GM19372 (cell line): ENCODE measurements around the gene RHBDF2.
"Not testable (repeated sequence)": the region's sequence is repeated elsewhere in the genome, so short reads cannot be mapped to it uniquely, and the experiment has no call there.

Experiments used
- ATAC-seq: cut with Tn5 transposase; IDR thresholded peaks from one replicate; pipeline ENCODE4 v1.9.1; 2021; ENCODE audit warnings: mild to moderate bottlenecking, low read depth, moderate library complexity; ENCODE audit not compliant: unreplicated experiment

Gene RHBDF2

GRCh38 chr17:76538941-76539570 lies 37.8 kb upstream of the RHBDF2 start:
- no peak for ATAC-seq

GRCh38 chr17:76538281-76538931 lies 37.2 kb upstream of the RHBDF2 start:
- ATAC-seq, result no peak

GRCh38 chr17:76537578-76538280 lies 36.5 kb upstream of the RHBDF2 start, which contains the start of gene CYGB:
TSS of gene CYGB (minus strand) at chr17:76537709. CDS start at chr17:76537542, 167 bp downstream.
- no peak for ATAC-seq

- ATAC-seq, result no peak
Observed at GRCh38 chr17:76537288-76537577, 36.0 kb upstream of the RHBDF2 start.

- ATAC-seq, result no peak
Observed at GRCh38 chr17:76536511-76537287, 35.5 kb upstream of the RHBDF2 start.

DNA sequence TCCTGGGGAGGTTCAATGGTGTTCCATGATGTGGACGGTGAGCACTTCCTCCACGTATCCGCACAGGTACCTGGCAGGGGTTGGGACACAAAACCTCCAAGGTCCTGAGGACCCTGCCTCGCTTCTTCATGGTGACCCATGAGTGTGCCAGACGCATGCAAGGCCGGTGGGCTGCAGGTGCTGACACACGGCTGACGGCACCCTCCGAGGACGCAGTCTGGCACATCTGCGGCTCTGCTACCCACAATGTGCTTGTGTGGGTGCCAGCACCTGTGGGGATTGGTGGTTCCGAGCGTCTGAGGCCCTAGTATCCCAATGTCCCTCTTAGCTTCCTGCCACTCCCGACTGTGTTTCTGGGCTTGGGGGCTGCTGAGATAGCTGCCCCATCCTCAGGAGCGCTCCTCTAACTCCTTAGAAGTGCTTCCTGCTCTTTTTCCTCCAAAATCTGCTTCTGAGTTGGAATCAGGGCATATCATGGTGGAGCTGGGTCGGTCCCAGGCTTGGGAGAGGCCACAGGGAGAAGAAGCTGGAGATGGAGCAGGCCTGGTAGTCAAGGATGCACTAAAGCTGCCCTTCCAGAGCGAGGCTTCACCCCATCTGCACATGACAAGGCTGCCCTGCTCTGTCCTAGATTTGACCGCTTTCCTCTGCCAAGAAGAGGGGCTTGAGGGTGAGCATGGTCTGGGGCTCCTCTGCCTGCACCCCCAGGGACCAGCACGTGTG lies 34.7 kb upstream of the RHBDF2 start:
- no peak for ATAC-seq

GRCh38 chr17:76534831-76535732 lies 33.9 kb upstream of the RHBDF2 start:
- ATAC-seq, result no peak

- ATAC-seq, result not testable (repeated sequence)
Observed at GRCh38 chr17:76533640-76534359, 32.6 kb upstream of the RHBDF2 start.

DNA sequence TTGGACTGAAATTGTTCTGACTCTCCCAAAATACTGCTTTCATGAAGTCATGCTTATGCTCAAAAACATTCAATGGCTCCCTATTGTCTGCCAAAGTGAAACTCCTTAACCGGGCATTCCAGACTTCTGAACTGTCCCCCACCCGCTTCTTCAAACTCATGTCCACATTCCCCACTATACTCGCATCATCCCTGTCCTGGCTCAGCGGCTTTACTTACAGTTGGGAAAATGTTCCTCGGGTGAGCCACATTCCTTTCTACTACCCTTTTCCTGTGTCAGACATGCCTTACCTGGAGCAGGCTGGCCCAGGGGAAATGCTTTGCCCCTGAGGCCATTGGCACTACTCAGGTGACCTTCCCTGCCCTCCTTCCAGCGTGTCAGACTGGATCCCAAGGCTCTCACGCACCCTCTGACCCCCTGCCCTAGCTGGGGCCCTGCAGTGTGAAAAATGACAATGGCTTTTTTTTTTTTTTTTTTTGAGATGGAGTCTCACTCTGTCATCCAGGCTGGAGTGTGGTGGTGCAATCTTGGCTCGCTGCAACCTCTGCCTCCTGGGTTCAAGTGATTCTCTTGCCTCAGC lies 30.9 kb upstream of the RHBDF2 start:
- no peak for ATAC-seq

GRCh38 chr17:76531486-76532038 lies 30.3 kb upstream of the RHBDF2 start:
- ATAC-seq, result no peak

DNA sequence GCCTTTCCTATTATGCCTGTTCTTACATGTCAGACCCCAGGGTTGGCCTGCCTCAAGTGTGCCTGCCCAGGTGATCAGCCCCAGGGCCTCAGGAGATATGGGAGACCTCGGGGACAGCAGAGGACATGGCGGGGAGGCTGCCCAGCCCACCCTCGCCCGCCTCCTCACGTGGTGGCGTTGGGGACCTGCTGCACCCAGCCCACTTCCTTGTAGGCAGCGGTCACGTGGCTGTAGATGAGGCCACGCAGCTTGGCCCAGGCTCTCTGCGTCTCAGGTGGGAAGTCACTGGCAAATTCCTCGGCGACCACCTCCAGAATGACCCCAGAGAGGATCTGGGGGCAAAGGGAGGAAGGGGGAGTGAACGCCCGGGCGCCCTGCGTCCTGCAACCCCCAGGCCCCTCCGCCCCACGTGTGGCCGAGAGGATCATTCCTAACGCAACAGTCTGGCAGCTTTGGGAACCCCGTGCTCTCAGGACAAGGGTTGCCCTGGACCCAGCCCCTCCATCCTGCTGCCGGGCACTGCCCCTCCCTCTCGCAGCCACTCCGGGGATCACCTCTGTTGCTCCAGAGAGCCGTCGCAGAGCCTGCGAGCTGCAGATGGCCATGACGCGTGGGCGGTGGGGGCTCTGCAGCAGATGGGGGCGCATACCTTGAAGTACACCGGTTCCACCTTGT lies 29.7 kb upstream of the RHBDF2 start:
- no peak for ATAC-seq

- ATAC-seq, result no peak
Observed at GRCh38 chr17:76530095-76530723, 29.0 kb upstream of the RHBDF2 start.

DNA sequence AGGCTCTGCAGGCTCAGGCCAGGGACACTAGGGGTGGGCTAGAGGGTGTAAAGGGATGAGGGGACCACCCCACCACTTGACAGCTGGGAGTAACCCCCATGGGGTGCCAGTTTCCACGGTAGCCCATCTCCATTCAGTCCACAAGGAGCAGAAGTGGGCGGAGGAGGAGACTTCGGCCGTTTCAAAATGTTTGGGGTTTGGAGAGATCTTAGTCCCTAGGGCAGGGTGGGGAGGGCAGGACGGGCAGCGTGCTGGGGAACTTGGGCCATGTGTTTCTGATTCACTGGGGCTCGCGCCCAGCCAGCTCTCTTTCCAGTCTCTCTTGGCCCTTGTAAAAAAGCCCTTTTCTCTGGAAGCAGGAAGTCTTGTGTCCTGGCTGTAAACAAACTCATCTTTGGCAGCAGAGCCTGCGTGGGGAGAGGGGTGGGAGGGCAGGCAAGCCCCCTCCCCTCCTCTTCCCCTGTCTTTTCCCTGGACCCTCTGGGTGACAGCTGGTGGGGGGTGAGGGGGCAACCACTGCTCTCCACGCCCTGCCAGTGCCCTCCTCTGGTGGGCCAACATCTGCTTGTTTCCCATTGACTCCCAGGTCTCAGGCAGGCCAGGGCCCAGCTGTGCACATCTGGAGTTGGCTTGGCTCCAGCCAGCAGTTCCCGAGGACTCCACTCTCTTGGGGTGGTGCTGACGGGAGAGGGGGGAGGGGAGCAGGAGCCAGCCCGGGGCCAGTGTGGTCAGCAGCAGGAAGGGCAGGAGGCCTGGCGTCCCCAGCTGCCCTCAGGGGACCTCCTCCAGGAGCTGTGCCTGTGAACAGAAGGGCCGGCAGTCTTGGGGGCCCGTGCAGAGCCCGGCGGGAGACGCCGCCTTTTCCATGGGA lies 28.2 kb upstream of the RHBDF2 start:
- no peak for ATAC-seq

DNA sequence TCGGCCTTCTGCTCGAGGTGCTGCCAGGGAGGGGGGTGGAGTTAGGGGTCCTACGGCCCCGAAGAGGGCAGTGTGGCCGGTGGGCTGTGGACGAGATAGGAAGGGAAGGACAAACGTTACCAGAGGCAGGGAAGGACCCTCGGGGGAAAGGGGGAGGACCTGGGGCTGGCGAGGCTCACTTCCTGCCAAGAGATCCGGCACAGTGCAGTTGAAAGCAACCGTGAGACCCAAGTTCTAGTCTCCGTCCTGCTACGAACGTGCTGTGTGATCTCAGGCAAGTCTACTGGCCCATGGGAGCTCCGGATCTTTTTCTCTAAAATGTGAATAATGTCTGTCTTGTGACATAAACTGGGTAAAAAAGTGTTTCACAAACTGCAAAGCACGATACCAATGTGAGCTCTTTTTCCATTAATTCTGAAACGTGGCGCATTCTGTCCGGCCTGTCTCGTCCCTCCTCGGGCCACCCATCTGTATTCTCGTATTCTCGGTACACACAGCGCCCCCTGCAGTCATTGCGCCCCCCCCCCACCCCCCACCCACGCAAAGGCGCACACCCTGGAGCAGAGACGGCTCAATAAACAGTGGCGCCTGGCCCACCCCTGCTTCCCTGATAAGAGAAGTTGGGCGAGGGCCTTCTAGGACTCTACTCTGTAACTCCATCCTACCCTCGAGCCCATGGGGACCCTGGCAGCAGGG lies 27.5 kb upstream of the RHBDF2 start:
- ATAC-seq, result no peak

DNA sequence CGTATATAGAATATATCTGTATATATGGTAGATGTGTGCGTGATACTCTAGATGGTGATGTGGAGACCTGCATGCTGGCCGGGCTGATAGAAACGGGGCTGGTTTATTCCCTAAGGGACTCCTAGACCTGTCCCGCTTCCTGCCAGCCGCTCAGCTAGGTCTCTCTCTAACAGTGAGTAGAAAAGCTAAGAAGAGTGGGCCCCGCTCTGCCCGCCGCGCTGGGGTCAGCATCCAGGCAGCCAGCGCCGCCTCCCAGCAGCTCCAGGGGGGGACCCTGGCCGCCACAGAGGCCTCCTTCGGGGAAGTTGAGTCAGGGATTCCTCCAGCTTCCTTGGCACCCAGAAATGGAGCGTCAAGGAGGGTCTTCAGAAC lies 26.9 kb upstream of the RHBDF2 start:
- no peak for ATAC-seq
